ENCODE results near the gene TMPRSS13.

- TF ChIP-seq GATA2 (IDR thresholded peaks at IDR 0.05; ENCODE audit: low read depth, low read length), result no peak
- no peak for TF ChIP-seq GATA3 (IDR thresholded peaks at IDR 0.05; ENCODE audit: low read depth, low read length)
These were observed 841 bp upstream of the TMPRSS13 start for GRCh38 chr11:117929916-117930570.
